ENCODE measurements around the gene PHLDA1.

PHLDA1 gene

DNA sequence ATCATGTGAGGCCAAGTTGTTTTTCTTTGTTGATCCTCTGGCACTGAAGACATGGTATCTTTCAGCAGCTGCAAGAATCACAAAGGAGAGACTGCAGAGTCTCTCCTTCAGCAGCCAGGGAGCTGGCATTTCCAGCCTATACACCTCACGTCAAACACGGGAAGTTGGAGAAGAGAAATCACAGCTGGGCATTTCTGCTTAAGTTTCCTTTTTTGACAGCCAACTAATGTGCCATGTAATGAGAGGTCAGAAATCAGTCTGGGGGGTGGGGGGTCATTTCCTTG lies 28.3 kb downstream of the PHLDA1 start:
- no peak for TF ChIP-seq CTCF (IDR thresholded peaks at IDR 0.05; ENCODE audit: extremely low read depth, missing control alignments)
- no peak for DNase-seq (ENCODE audit: low spot score)

DNA sequence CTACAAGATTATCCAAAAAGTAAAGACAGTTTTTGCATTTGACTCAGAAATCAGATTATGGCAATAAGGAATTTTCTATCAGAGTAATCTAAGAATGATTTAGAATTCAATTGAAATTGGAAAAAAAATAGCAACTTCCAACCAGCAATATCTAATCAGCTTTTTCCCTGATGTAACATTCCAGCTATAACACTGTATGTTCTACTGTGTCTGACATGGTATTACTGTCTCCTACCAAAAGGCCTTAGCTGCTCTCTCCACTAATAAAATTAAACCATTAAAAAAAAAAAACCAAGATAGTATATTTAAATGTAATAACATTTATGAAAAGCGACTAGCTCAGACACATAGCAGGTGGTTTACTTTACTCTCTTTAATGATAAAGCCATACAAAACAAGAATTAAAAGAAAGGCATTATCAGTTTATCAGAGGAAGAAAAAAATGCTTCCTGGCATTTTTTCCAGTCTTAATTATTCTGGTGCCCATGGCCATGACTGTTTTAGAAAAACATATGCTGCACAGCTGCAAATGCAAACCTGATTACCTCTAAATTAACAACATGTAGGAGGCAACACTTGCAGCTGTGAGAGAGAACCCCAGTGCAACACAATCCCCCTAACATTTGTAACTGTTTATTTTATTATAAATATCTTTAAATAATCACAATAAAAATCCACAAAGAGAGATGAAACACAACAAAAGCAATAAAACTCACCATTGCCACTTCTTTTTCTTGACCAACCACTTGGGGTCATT lies 28.8 kb downstream of the PHLDA1 start:
- no peak for DNase-seq (ENCODE audit: low spot score)
- TF ChIP-seq CTCF (IDR thresholded peaks at IDR 0.05; ENCODE audit: extremely low read depth, missing control alignments), result no peak

GRCh38 chr12:75998292-75999063 lies 33.1 kb downstream of the PHLDA1 start:
- no peak for DNase-seq (ENCODE audit: low spot score)
- TF ChIP-seq CTCF (IDR thresholded peaks at IDR 0.05; ENCODE audit: extremely low read depth, missing control alignments), result no peak

DNA sequence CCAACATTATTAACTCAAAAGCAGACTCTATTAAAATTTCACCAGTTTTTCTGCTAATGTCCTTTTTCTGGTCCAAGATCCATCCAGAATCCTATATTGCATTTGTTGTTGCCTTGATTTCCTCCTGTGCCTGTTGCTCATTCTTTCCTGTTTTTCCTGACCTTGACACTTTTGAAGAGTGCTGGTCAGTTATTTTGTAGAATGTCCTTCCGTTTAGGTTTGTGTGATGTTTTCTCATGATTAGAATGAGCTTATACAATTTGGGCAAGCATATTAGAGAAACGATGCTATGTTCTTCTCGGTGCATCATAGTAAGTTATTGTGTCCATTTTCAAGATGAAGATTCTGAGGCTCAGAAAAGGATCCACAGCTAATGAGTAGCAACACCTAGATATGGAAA lies 33.9 kb downstream of the PHLDA1 start:
- no peak for DNase-seq (ENCODE audit: low spot score)
- no peak for TF ChIP-seq CTCF (IDR thresholded peaks at IDR 0.05; ENCODE audit: extremely low read depth, missing control alignments)

DNA sequence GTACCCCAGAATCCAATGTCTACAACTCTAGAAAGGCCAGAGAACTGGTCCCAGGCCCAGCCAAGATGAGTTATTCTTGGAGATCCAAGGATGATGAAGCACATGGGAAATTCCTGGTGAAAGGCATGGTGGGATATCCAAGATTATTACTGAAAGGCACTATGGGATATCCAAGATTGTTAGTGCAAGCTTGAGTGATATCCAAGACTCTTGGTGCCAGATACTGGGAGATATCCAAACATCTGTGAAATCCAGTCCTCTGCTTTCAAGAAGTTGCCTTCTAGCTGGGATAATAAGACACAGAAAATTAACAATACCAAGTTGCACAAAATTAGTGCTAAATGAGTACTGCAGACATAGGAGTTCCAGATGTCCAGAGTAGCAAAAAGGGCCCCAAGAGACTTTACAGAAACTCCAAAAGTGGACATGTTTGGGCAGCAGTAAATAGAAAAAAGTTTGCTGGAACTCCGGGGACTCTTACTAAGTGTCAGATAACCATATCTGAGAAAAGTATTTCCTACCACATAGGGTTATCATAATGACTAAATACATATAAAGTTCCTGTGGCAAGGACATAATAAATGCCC lies 34.6 kb downstream of the PHLDA1 start:
- no peak for TF ChIP-seq CTCF (IDR thresholded peaks at IDR 0.05; ENCODE audit: extremely low read depth, missing control alignments)
- DNase-seq (ENCODE audit: low spot score), result no peak

DNA sequence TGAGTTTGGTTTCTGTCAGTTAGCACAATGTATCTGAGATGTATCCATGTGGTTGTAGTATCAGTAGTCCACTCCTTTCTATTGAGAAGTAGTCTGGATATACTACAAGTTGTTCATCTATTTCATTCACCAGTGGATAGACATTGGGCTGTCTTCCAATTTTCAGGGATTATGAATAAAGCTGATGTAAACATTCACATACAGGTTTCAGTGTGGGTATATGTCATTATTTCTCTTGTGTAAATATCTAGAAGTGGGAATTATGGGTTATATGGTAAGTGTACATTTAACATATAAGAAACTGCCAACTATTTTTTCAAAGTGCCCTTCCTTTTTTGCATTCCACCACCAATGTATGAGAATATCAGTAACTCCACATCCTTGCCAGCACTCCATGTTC lies 35.9 kb downstream of the PHLDA1 start:
- no peak for TF ChIP-seq CTCF (IDR thresholded peaks at IDR 0.05; ENCODE audit: extremely low read depth, missing control alignments)
- DNase-seq (ENCODE audit: low spot score), result no peak

DNA sequence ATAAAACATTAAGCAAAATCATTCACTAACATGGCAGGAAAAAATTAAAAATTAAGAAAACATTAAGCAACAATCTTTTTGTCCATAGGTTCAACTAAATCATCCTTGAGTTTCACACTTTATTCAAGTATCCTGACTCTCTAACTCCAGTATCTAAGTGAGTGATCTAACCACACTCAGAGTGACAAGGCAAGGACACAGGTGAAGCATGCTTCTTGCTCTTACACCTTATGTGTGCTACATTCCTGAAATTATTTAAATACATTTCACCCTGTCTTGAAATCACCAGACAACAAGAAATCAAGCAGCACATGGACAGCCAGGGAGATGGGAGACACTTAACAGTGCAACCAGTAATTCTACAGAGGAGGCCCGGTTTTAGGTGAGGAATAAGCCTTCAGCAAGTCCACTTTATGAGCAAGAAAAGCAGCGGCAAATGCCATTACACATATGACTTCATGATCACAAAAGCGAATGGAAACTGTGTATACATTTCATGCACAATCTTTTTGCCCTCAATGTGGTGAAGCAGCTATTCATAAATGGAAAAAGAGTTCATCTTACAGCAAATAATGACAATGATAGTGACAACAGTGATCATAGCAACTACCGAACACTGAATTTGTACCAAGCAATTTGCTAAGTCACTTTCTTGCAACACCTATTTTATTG lies 37.4 kb downstream of the PHLDA1 start:
- TF ChIP-seq CTCF (IDR thresholded peaks at IDR 0.05; ENCODE audit: extremely low read depth, missing control alignments), result no peak
- DNase-seq (ENCODE audit: low spot score), result no peak
